Measurements from ENCODE around the gene TNRC6C. TPM values are rescaled to one million over a fixed set of nuclear protein-coding genes. Genes with fewer than 3 reads are reported as not detected.

Gene TNRC6C
- total and polyA plus RNA-seq, 2 of the 13 experiments (the other 11 are each of a cell fraction or from before 2014, with no cell fraction given) = 0.66 to 4.9 TPM

DNA sequence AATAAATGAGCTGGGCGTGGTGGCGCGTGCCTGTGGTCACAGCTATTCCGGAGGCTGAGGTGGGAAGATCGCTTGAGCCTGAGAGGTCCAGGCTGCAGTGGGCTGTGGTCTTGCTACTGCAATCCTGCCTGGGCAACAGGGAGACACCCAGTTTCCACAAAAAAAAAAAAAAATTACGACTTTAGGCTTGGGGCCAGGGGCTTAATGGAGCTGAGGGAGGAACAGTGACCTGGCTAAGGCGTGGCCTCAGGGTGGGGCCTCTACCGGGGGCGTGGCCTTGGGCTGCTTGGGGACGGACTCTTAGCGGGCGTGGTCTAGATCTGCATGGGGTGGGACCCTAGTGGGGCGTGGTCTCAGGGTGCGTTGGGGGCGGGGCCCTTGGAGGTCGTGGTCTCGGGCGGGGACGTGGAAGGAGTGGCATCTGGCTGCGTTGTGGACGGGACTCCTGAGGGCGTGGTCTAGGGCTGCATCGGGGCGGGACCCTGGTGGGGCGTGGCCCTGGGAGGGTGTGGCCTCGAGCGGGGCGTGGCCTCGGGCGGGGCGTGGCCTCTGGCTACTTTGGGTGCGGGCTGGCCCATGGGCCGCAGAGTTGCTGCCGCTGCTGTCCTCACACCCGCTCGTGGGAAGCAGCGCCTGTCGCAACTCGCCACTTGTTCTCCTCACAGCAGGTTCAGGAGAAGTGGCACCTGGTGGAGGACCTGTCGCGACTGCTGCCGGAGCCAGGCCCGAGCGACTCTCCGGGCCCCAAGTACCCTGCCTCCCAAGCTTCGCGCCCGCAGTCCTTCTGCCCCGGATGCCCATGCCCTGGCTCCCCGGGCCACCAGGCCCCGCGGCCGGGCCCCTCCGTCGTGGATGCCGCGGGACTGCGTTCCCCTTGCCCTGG is 181.9 kb downstream of the TNRC6C start (continued):
- TF ChIP-seq SOX6 (IDR thresholded peaks at IDR 0.05) (no peak), SOX6 (CRISPR knock-in tag; IDR thresholded peaks at IDR 0.05) (no peak), MEIS1 (CRISPR knock-in tag; IDR thresholded peaks at IDR 0.05; ENCODE audit: borderline replicate concordance) (peak; percentile 34; the same call in 1 of the 2 replicates), ARNTL (CRISPR knock-in tag; IDR thresholded peaks at IDR 0.05) (no peak), THAP11 (CRISPR knock-in tag; IDR thresholded peaks at IDR 0.05) (0 out of 2 replicates have a peak, but pooled peaks have one; percentile 40), NFIC (IDR thresholded peaks at IDR 0.05; ENCODE audit: low read length) (no peak), SP2 (CRISPR knock-in tag; IDR thresholded peaks at IDR 0.05) (0 out of 2 replicates have a peak, but pooled peaks have one; percentile 41), DMAP1 (CRISPR knock-in tag; IDR thresholded peaks at IDR 0.05) (0 out of 2 replicates have a peak, but pooled peaks have one; percentile 32), HNRNPUL1 (IDR thresholded peaks at IDR 0.05; ENCODE audit: low read depth, low read length) (no peak), ASH2L (IDR thresholded peaks at IDR 0.05; ENCODE audit: insufficient read length, low read depth, low read length) (peak; percentile 53), HOXA7 (CRISPR knock-in tag; IDR thresholded peaks at IDR 0.05) (no peak), ISX (CRISPR knock-in tag; conservative IDR thresholded peaks at IDR 0.05) (no peak), HOXD1 (CRISPR knock-in tag; IDR thresholded peaks at IDR 0.05) (no peak), SRSF1 (optimal IDR thresholded peaks at IDR 0.05; ENCODE audit: low read depth, low read length) (no peak), BCL6 (CRISPR knock-in tag; IDR thresholded peaks at IDR 0.05) (0 out of 2 replicates have a peak, but pooled peaks have one; percentile 6), ZNF766 (CRISPR knock-in tag; IDR thresholded peaks at IDR 0.05; ENCODE audit: borderline replicate concordance) (no peak), PCBP1 (IDR thresholded peaks at IDR 0.05; ENCODE audit: borderline replicate concordance, low read depth, low read length) (no peak), XRCC5 (optimal IDR thresholded peaks at IDR 0.05; ENCODE audit: low read length) (peak; percentile 78)
- TF ChIP-seq, protein P1, sequence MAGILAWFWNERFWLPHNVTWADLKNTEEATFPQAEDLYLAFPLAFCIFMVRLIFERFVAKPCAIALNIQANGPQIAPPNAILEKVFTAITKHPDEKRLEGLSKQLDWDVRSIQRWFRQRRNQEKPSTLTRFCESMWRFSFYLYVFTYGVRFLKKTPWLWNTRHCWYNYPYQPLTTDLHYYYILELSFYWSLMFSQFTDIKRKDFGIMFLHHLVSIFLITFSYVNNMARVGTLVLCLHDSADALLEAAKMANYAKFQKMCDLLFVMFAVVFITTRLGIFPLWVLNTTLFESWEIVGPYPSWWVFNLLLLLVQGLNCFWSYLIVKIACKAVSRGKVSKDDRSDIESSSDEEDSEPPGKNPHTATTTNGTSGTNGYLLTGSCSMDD (CRISPR knock-in tag; IDR thresholded peaks at IDR 0.05) = 0 out of 2 replicates have a peak, but pooled peaks have one; percentile 49
- TF ChIP-seq, protein P2, sequence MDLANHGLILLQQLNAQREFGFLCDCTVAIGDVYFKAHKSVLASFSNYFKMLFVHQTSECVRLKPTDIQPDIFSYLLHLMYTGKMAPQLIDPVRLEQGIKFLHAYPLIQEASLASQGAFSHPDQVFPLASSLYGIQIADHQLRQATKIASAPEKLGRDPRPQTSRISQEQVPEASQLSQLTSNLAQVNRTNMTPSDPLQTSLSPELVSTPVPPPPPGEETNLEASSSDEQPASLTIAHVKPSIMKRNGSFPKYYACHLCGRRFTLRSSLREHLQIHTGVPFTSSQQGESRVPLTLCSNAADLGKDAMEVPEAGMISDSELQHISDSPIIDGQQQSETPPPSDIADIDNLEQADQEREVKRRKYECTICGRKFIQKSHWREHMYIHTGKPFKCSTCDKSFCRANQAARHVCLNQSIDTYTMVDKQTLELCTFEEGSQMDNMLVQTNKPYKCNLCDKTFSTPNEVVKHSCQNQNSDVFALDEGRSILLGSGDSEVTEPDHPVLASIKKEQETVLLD (CRISPR knock-in tag; IDR thresholded peaks at IDR 0.05; ENCODE audit: low read depth) = no peak
- TF ChIP-seq, protein P3, sequence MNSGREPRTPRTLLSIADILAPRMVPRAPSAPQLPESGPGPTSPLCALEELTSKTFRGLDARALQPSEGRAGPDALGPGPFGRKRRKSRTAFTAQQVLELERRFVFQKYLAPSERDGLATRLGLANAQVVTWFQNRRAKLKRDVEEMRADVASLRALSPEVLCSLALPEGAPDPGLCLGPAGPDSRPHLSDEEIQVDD (CRISPR knock-in tag; IDR thresholded peaks at IDR 0.05; ENCODE audit: borderline replicate concordance) = no peak
- TF ChIP-seq, protein P4, sequence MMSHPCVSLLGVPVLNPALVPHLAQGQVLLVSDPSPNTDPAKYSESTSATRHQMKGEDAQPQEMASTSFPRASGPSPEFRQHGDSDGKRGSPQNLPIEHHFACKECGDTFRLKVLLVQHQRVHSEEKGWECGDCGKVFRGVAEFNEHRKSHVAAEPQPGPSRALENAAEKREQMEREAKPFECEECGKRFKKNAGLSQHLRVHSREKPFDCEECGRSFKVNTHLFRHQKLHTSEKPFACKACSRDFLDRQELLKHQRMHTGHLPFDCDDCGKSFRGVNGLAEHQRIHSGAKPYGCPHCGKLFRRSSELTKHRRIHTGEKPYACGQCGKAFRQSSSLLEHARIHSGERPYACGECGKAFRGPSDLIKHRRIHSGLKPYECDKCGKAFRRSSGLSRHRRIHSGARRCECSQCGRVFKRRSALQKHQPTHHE (CRISPR knock-in tag; IDR thresholded peaks at IDR 0.05; ENCODE audit: borderline replicate concordance) = peak; percentile 82; the same call in 1 of the 2 replicates
